ENCODE results near the gene SERPINH1. TPM values are rescaled to one million over a fixed set of nuclear protein-coding genes. Genes with fewer than 3 reads are reported as not detected.

The SERPINH1 gene
- total and polyA plus RNA-seq, 2 of the 13 experiments (the other 11 are each of a cell fraction or from before 2014, with no cell fraction given): 83.6 to 83.8 TPM

DNA sequence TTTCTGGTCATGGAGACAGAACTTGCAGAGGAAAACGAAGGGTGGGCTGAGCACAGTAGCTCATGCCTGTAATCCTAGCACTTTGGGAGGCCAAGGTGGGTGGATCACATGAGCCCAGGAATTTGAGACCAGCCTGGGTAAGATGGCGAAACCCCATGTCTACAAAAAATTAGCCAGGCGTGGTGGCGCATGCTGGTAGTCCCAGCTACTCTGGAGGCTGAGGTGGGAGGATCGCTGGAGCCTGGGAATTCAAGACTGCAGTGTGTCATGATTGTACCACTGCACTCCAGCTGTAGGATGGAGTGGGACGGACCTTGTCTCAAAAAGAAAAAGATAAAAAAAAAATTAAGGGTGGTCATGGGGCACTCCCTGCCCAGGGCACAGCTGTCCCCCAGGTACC is 5.9 kb downstream of the SERPINH1 start:
- no peaks in the 10 kb centered on the region; a peak in 1 of 5 replicates for H3K27me3 ChIP-seq (ENCODE audit: control insufficient read depth in 1 of 2, insufficient read depth in 2 of 2, low read length in 2 of 2)
- no TSS peak for BruUV-seq (replicated peaks)
- H3K4me3 ChIP-seq (replicated peaks in 1 of 3; ENCODE audit: insufficient read depth in 1 of 3, low read depth in 2 of 3, low read length in 3 of 3): no peak overlapping the region
- WGBS (ENCODE audit: low lambda C conversion rate): 98% methylated on average over 6 of the region's 6 CpGs
- TF ChIP-seq ZNF615 (CRISPR knock-in tag; IDR thresholded peaks at IDR 0.05; ENCODE audit: borderline replicate concordance): no peak
- TF ChIP-seq RORA (CRISPR knock-in tag; IDR thresholded peaks at IDR 0.05): no peak
- no peak for TF ChIP-seq ZNF776 (CRISPR knock-in tag; IDR thresholded peaks at IDR 0.05)
- TF ChIP-seq, protein P1, sequence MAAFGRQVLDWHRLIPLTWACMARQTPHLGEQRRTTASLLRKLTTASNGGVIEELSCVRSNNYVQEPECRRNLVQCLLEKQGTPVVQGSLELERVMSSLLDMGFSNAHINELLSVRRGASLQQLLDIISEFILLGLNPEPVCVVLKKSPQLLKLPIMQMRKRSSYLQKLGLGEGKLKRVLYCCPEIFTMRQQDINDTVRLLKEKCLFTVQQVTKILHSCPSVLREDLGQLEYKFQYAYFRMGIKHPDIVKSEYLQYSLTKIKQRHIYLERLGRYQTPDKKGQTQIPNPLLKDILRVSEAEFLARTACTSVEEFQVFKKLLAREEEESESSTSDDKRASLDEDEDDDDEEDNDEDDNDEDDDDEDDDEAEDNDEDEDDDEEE (CRISPR knock-in tag; IDR thresholded peaks at IDR 0.05): no peak
- no peak for TF ChIP-seq SALL1 (CRISPR knock-in tag; IDR thresholded peaks at IDR 0.05)
- no peak for TF ChIP-seq CBX5 (CRISPR knock-in tag; IDR thresholded peaks at IDR 0.05; ENCODE audit: borderline replicate concordance)
- TF ChIP-seq ZNF484 (CRISPR knock-in tag; IDR thresholded peaks at IDR 0.05; ENCODE audit: borderline replicate concordance, low read depth): no peak
- DNase-seq (ENCODE audit: low spot score) (no peak), ATAC-seq (no peak), FAIRE-seq (no peak)
- no peaks in the 10 kb centered on the region for H4K20me1 ChIP-seq (ENCODE audit: insufficient read depth, low read length)
- H3K79me2 ChIP-seq (ENCODE audit: insufficient read depth, low read length): peaks cover 27% of the 10 kb centered on the region
- H3K4me1 ChIP-seq (ENCODE audit: insufficient read depth, low read length): peaks cover 33% of the 10 kb centered on the region
- no peak overlapping the region for H3K9ac ChIP-seq (ENCODE audit: insufficient read depth, low read depth, low read length)
- H3K36me3 ChIP-seq (replicated peaks in 1 of 2; ENCODE audit: control insufficient read depth in 1 of 2, insufficient read depth in 2 of 2, low read length in 2 of 2): peaks cover 19 to 47% of the 10 kb centered on the region in 2 experiments
- in situ Hi-C loops (cut with HindIII; ENCODE audit: extremely low pct_ligation_motif_present, low pct_unique_long_range_greater_than_20kb): no loop called here
- no peaks in the 10 kb centered on the region for H3K9me3 ChIP-seq (ENCODE audit: low read length)
- no peak overlapping the region for H3K27ac ChIP-seq (ENCODE audit: extremely low read length, insufficient read depth, low read length)
- no peak overlapping the region for H3K4me2 ChIP-seq (ENCODE audit: low read depth, low read length)
- ChIA-PET POLR2A (no interaction called here), CTCF (ENCODE audit: low intra/inter-chr PET ratio, low total read pairs) (no interaction called here)
- intact Hi-C loops (cut with micrococcal nuclease; ENCODE audit: unreplicated experiment): no loop called here
- no peak overlapping the region for H2AFZ ChIP-seq (ENCODE audit: low read length)

DNA sequence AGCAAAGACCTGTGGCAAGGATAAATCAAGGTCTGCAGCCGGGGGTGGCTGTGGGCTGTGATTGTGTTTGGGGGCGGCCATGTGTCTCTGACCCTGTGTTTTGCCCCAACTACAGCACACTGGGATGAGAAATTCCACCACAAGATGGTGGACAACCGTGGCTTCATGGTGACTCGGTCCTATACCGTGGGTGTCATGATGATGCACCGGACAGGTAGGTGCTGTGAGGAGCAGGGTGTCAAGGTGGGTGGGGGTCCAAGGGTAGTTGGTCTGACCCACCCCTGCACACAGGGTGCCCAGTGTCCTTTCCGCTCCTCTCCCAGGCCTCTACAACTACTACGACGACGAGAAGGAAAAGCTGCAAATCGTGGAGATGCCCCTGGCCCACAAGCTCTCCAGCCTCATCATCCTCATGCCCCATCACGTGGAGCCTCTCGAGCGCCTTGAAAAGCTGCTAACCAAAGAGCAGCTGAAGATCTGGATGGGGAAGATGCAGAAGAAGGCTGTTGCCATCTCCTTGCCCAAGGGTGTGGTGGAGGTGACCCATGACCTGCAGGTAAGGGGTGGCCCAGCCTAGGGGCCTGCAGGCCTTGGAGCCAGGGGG is 6.7 kb downstream of the SERPINH1 start:
- POLR2A ChIA-PET: no interaction called here
- Histone ChIP-seq H3K4me3 (replicated peaks in 1 of 3; ENCODE audit: insufficient read depth in 1 of 3, low read depth in 2 of 3, low read length in 3 of 3) (no peak overlapping the region), H3K27me3 (ENCODE audit: control insufficient read depth in 1 of 2, insufficient read depth in 2 of 2, low read length in 2 of 2) (no peaks in the 10 kb centered on the region), H4K20me1 (ENCODE audit: insufficient read depth, low read length) (no peaks in the 10 kb centered on the region), H3K4me2 (ENCODE audit: low read depth, low read length) (no peak overlapping the region), H3K4me1 (ENCODE audit: insufficient read depth, low read length) (peaks cover 27% of the 10 kb centered on the region), H2AFZ (ENCODE audit: low read length) (no peak overlapping the region), H3K79me2 (ENCODE audit: insufficient read depth, low read length) (peaks cover 19% of the 10 kb centered on the region), H3K27ac (ENCODE audit: extremely low read length, insufficient read depth, low read length) (no peak overlapping the region), H3K9me3 (ENCODE audit: low read length) (no peaks in the 10 kb centered on the region), H3K36me3 (replicated peaks in 1 of 2; ENCODE audit: control insufficient read depth in 1 of 2, insufficient read depth in 2 of 2, low read length in 2 of 2) (peaks cover 19 to 47% of the 10 kb centered on the region in 2 experiments), H3K9ac (ENCODE audit: insufficient read depth, low read depth, low read length) (no peak overlapping the region)
- DNase-seq (ENCODE audit: low spot score): no peak
- FAIRE-seq: no peak
- no peak for ATAC-seq
- intact Hi-C loops (cut with micrococcal nuclease; ENCODE audit: unreplicated experiment) (no loop called here), in situ Hi-C loops (cut with HindIII; ENCODE audit: extremely low pct_ligation_motif_present, low pct_unique_long_range_greater_than_20kb) (no loop called here)
- CTCF ChIA-PET (ENCODE audit: low intra/inter-chr PET ratio, low total read pairs): no interaction called here
- TF ChIP-seq ONECUT2 (CRISPR knock-in tag; IDR thresholded peaks at IDR 0.05): no peak
- peak; percentile 18 for TF ChIP-seq AGO2 (optimal IDR thresholded peaks at IDR 0.05; ENCODE audit: low read depth, low read length)
- no peak for TF ChIP-seq ZNF703 (CRISPR knock-in tag; IDR thresholded peaks at IDR 0.05; ENCODE audit: borderline replicate concordance)
- peak; percentile 96 for TF ChIP-seq AGO1 (IDR thresholded peaks at IDR 0.05; ENCODE audit: low read depth, low read length, poor library complexity, severe bottlenecking)
- TF ChIP-seq MEF2D (CRISPR knock-in tag; IDR thresholded peaks at IDR 0.05): no peak
- TF ChIP-seq XRCC5 (optimal IDR thresholded peaks at IDR 0.05; ENCODE audit: low read length): no peak
- WGBS (ENCODE audit: low lambda C conversion rate): 95% methylated on average over 11 of the region's 14 CpGs
- no TSS peak for BruUV-seq (replicated peaks)

All from HepG2 (cell line).